K562 (cell line): ENCODE results near the gene BLOC1S4. TPM values are rescaled to one million over a fixed set of nuclear protein-coding genes. Genes with fewer than 3 reads are reported as not detected.

Experiments used
- ATAC-seq: fragments of 200-7000 bp; cut with Tn5 transposase; 3 replicates; pipeline ENCODE4 v1.9.1; 2020; ENCODE audit warnings: moderate library complexity
- BruUV-seq: library from RNA; stranded (reverse); fragments of 400-500 nt; replicated peaks from 2 replicates; lab custom pipeline; 2021; lab: Mats Ljungman, UMichigan
- CTCF ChIA-PET: fragments of 300-600 bp; formaldehyde crosslinking; extraction: SDS; loops from one replicate; lab custom pipeline; 2021; ENCODE audit warnings: low intra/inter-chr PET ratio; lab: Yijun Ruan, JAX
- POLR2A ChIA-PET: fragments of 300-600, 350-650 bp; sonication (Branson Sonifier 250); formaldehyde crosslinking; extraction: SDS; loops from one replicate; lab custom pipeline; 2021; ENCODE audit warnings: antibody characterized with exemption, inconsistent platforms; lab: Yijun Ruan, JAX
- DNase-seq, 4 experiments: peaks; one replicate each; pipeline versions ENCODE4 v3.0.0 to v3.0.0-alpha.2; 2011 to 2018; ENCODE audit warnings: low spot score in 3 of 4, mixed read lengths in 3 of 4; ENCODE audit errors: extremely low read depth in 1 of 4
- FAIRE-seq: peaks from 2 replicates; lab custom pipeline; 2011; peaks lifted over from hg19 to GRCh38; lab: Jason Lieb, UNC
- H2AFZ ChIP-seq: 2 replicates; pipeline ENCODE4 v1.6.0; 2011; ENCODE audit warnings: low read depth, low read length, control low read depth, inconsistent platforms
- H3K27ac ChIP-seq: fragments of 200-600 bp; 3 replicates; pipeline ENCODE4 v1.8.0; 2011; ENCODE audit warnings: low read depth, mild to moderate bottlenecking, control low read depth, inconsistent platforms, low read length, moderate library complexity, mixed read lengths; ENCODE audit errors: extremely low read depth
- H3K27me3 ChIP-seq, 2 experiments: fragments of 300-600 bp in 1 of 2; 2 replicates in 1 of 2; 3 replicates in 1 of 2; pipeline versions ENCODE4 v1.6.0 to v1.8.0; 2011; ENCODE audit warnings: inconsistent platforms in 2 of 2, low read length in 2 of 2, mild to moderate bottlenecking in 1 of 2, mixed read lengths in 1 of 2, moderate library complexity in 1 of 2; ENCODE audit not compliant: control insufficient read depth in 2 of 2, insufficient read depth in 2 of 2
- H3K36me3 ChIP-seq: fragments of 300-600 bp; 3 replicates; pipeline ENCODE4 v1.8.0; 2011; ENCODE audit warnings: mild to moderate bottlenecking, low read length, inconsistent platforms; ENCODE audit not compliant: control insufficient read depth, insufficient read depth
- H3K4me1 ChIP-seq, 2 experiments: fragments of 200-600 bp in 1 of 2; replicated peaks in 1 of 2; 2 replicates in 1 of 2; 3 replicates in 1 of 2; pipeline versions ENCODE4 v1.5.1 to v1.8.0; 2011; ENCODE audit warnings: inconsistent platforms in 2 of 2, low read length in 2 of 2, mild to moderate bottlenecking in 1 of 2, mixed read lengths in 1 of 2, moderate library complexity in 1 of 2; ENCODE audit not compliant: control insufficient read depth in 2 of 2, insufficient read depth in 2 of 2
- H3K4me2 ChIP-seq: 2 replicates; pipeline ENCODE4 v1.6.1; 2011; ENCODE audit warnings: low read length, control low read depth, inconsistent platforms, mixed read lengths; ENCODE audit not compliant: insufficient read depth
- H3K4me3 ChIP-seq: fragments of 200-600 bp; sonication (generic), shearing (Covaris generic); 2 replicates; pipeline ENCODE4 v1.5.1; 2016; ENCODE audit warnings: control low read depth, inconsistent platforms
- H3K79me2 ChIP-seq: fragments of 200-600 bp; 3 replicates; pipeline ENCODE4 v1.8.0; 2011; ENCODE audit warnings: low read length, inconsistent platforms; ENCODE audit not compliant: control insufficient read depth, insufficient read depth
- H3K9ac ChIP-seq, 2 experiments: 2 replicates each; pipeline versions ENCODE4 v1.6.0 to v1.6.1; 2011; ENCODE audit warnings: low read depth in 2 of 2, low read length in 2 of 2, control low read depth in 1 of 2, inconsistent platforms in 1 of 2, mild to moderate bottlenecking in 1 of 2, mixed read lengths in 1 of 2; ENCODE audit not compliant: insufficient read depth in 1 of 2
- H3K9me1 ChIP-seq: one replicate; pipeline ENCODE4 v1.6.0; 2011; ENCODE audit warnings: inconsistent platforms, mild to moderate bottlenecking, low read length, moderate library complexity; ENCODE audit not compliant: control insufficient read depth, insufficient read depth
- H3K9me3 ChIP-seq: replicated peaks from 2 replicates; pipeline ENCODE4 v1.5.1; 2011; ENCODE audit warnings: low read depth, low read length, inconsistent platforms; ENCODE audit not compliant: control insufficient read depth, insufficient read depth
- H4K20me1 ChIP-seq: replicated peaks from 2 replicates; pipeline ENCODE4 v1.6.1; 2011; ENCODE audit warnings: low read length, inconsistent platforms, mixed read lengths; ENCODE audit not compliant: control insufficient read depth, insufficient read depth
- ATF4 ChIP-seq: fragments of 450-650 bp; formaldehyde crosslinking; IDR thresholded peaks from 2 replicates; pipeline ENCODE4 v1.4.0; 2022; ENCODE audit warnings: mild to moderate bottlenecking, moderate library complexity
- DMBX1 ChIP-seq: fragments of 250-450 bp; sonication (Bioruptor Pico); IDR thresholded peaks from 2 replicates; pipeline ENCODE4 v1.8.0; 2022; ENCODE audit warnings: inconsistent platforms, mild to moderate bottlenecking, moderate library complexity, borderline replicate concordance
- ELF1 ChIP-seq: fragments of 200-800 bp; sonication (Bioruptor generic); IDR thresholded peaks from 2 replicates; pipeline ENCODE4 v1.6.1; 2016; ENCODE audit warnings: missing genetic modification characterization, missing compliant biosample characterization
- MED1 ChIP-seq: sonication (generic); formaldehyde crosslinking; IDR thresholded peaks from 2 replicates; pipeline ENCODE4 v1.8.1; 2023; ENCODE audit warnings: missing genetic modification reagents, borderline replicate concordance
- POLR2H ChIP-seq: IDR thresholded peaks from 2 replicates; pipeline ENCODE4 v1.6.1; 2016; ENCODE audit warnings: missing genetic modification characterization, low read depth, mild to moderate bottlenecking, control low read depth, missing compliant biosample characterization, moderate library complexity
- XRCC3 ChIP-seq: fragments of 450-650 bp; IDR thresholded peaks from 2 replicates; pipeline ENCODE4 v1.6.1; 2017; ENCODE audit warnings: mild to moderate bottlenecking, moderate library complexity
- ZNF347 ChIP-seq: fragments of 450-650 bp; formaldehyde crosslinking; IDR thresholded peaks from 2 replicates; pipeline ENCODE4 v1.4.0; 2020; ENCODE audit warnings: low read depth, mild to moderate bottlenecking, moderate library complexity
- ZNF77 ChIP-seq: fragments of 250-450 bp; sonication (Bioruptor Pico); IDR thresholded peaks from 2 replicates; pipeline ENCODE4 v1.5.0; 2020
- WGBS: fragments of 100-300 bp; shearing (Covaris generic); methylation state at CpG from one replicate; pipeline ENCODE4 v1.1.6; 2016; ENCODE audit warnings: low coverage, mixed read lengths; ENCODE audit not compliant: insufficient coverage; ENCODE audit errors: missing lambda C conversion rate; 5-methylcytosine and 5-hydroxymethylcytosine counted together
- in situ Hi-C: fragments of 300-500 bp; cut with MboI; formaldehyde crosslinking; loops from 4 replicates; pipeline ENCODE4 v1.15.0; 2018; ENCODE audit warnings: inconsistent platforms, mixed read lengths
- intact Hi-C: fragments of 100-400 bp; cut with micrococcal nuclease; formaldehyde crosslinking; loops from 2 replicates; pipeline ENCODE4 v1.14.2; 2022
- polyA plus RNA-seq, 8 experiments: library from polyadenylated mRNA; depleted of rRNA in 4 of 8; stranded (reverse) in 5 of 8; unstranded in 3 of 8; fragments of >200 nt; fragmentation: Nextera tagmentation in 2 of 8; fragmentation: Illumina TruSeq in 1 of 8; extraction: Ambion mirVana in 2 of 8; extraction: Trizol in 1 of 8; gene quantifications; 2 replicates each; pipeline versions ENCODE4 v1.2.1 to v1.2.3, GENCODE V29; 2011 to 2014; ENCODE audit warnings: inconsistent platforms in 1 of 8, missing spikeins in 1 of 8
- total RNA-seq, 7 experiments: library from RNA; depleted of rRNA in 6 of 7; stranded (reverse); fragments of >200 nt in 6 of 7; fragmentation: Illumina TruSeq in 2 of 7; extraction: Trizol in 2 of 7; gene quantifications; 2 replicates each; pipeline versions ENCODE4 v1.2.1 to v1.2.3, GENCODE V29; 2011 to 2021; ENCODE audit warnings: low replicate concordance in 1 of 7
- TF ChIP-seq, protein P1 (sequence below): IDR thresholded peaks from 3 replicates; pipeline ENCODE4 v1.6.1; 2011; ENCODE audit warnings: borderline replicate concordance, mild to moderate bottlenecking; ENCODE audit not compliant: insufficient read length, insufficient read depth
- TF ChIP-seq, protein P2 (sequence below): IDR thresholded peaks from 2 replicates; pipeline ENCODE4 v1.6.1; 2011; ENCODE audit not compliant: insufficient read length; ENCODE audit errors: extremely low read depth

BLOC1S4 gene
- total and polyA plus RNA-seq, 9 of the 15 experiments (the other 6 are each of a cell fraction or from before 2014, with no cell fraction given), result 3.1 to 31.6 (median 11.2) TPM

- Histone ChIP-seq H3K4me1 (peaks cover 19 to 38% of the 10 kb centered on the region in 2 experiments), H3K9me3 (no peaks in the 10 kb centered on the region), H4K20me1 (no peaks in the 10 kb centered on the region; the same call in 1 of the 2 replicates), H3K4me3 (no peak overlapping the region), H3K36me3 (no peaks in the 10 kb centered on the region), H3K9me1 (no peaks in the 10 kb centered on the region), H3K27me3 (no peaks in the 10 kb centered on the region), H3K9ac (no peak overlapping the region; a peak in 1 of 4 replicates), H2AFZ (no peak overlapping the region), H3K4me2 (no peak overlapping the region), H3K27ac (no peak overlapping the region), H3K79me2 (no peaks in the 10 kb centered on the region; the same call in 2 of the 3 replicates)
- FAIRE-seq, result no peak
- ATAC-seq, result no peak
- 56% methylated on average over 9 of the region's 11 CpGs for WGBS
- intact Hi-C loops (loop anchor here (5.0 kb wide), 1 partner anchor 112 kb away; no protein-coding TSS in a partner anchor), in situ Hi-C loops (no loop called here)
- CTCF ChIA-PET, result no interaction called here
- TF ChIP-seq ELF1 (tag), result no peak
- TF ChIP-seq DMBX1, result no peak
- TF ChIP-seq ZNF347 (CRISPR knock-in tag), result no peak
- no peak for TF ChIP-seq ZNF77 (CRISPR knock-in tag)
- TF ChIP-seq XRCC3, result no peak
- no peak for TF ChIP-seq ATF4 (CRISPR knock-in tag)
- no peak for TF ChIP-seq MED1 (CRISPR knock-in tag)
- TF ChIP-seq POLR2H (tag), result no peak
- TF ChIP-seq, protein P1, sequence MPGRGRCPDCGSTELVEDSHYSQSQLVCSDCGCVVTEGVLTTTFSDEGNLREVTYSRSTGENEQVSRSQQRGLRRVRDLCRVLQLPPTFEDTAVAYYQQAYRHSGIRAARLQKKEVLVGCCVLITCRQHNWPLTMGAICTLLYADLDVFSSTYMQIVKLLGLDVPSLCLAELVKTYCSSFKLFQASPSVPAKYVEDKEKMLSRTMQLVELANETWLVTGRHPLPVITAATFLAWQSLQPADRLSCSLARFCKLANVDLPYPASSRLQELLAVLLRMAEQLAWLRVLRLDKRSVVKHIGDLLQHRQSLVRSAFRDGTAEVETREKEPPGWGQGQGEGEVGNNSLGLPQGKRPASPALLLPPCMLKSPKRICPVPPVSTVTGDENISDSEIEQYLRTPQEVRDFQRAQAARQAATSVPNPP, result no peak
- TF ChIP-seq, protein P2, sequence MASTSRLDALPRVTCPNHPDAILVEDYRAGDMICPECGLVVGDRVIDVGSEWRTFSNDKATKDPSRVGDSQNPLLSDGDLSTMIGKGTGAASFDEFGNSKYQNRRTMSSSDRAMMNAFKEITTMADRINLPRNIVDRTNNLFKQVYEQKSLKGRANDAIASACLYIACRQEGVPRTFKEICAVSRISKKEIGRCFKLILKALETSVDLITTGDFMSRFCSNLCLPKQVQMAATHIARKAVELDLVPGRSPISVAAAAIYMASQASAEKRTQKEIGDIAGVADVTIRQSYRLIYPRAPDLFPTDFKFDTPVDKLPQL, result no peak
- DNase-seq, result no peak
- BruUV-seq, result no TSS peak
- POLR2A ChIA-PET, result interaction anchor here (0.6 to 3.3 kb wide), 5 partner anchors 9 to 373 kb away, joined by 3 to 38 read pairs (median 3); partner anchors contain the start of gene S100P
Measured at GRCh38 chr4:6684656-6685055, 31.3 kb upstream of the BLOC1S4 start.
